GM13977 (cell line): ENCODE data around the gene SCGB2B2.
A peak's percentile ranks its signal among the peaks of the same experiment; 100 is the strongest.
"Not testable (repeated sequence)": the region's sequence is repeated elsewhere in the genome, so short reads cannot be mapped to it uniquely, and the experiment has no call there.

Experiments
- DNase-seq: peaks from one replicate; pipeline ENCODE4 v3.0.0; 2012; ENCODE audit warnings: low spot score
- in situ Hi-C: fragments of 300-500 bp; cut with MboI; formaldehyde crosslinking; loops from one replicate; pipeline ENCODE4 v1.12.0; 2022; ENCODE audit warnings: low sequenced_read_pairs, low pct_unique_long_range_greater_than_20kb, mixed read lengths, inconsistent platforms; ENCODE audit not compliant: unreplicated experiment
- TF ChIP-seq, protein P1 (sequence below): IDR thresholded peaks from 2 replicates; pipeline ENCODE4 v1.5.1; 2012; ENCODE audit warnings: mild to moderate bottlenecking, control low read depth; ENCODE audit not compliant: insufficient read depth; ENCODE audit errors: extremely low read depth, missing control alignments

The SCGB2B2 gene

DNA sequence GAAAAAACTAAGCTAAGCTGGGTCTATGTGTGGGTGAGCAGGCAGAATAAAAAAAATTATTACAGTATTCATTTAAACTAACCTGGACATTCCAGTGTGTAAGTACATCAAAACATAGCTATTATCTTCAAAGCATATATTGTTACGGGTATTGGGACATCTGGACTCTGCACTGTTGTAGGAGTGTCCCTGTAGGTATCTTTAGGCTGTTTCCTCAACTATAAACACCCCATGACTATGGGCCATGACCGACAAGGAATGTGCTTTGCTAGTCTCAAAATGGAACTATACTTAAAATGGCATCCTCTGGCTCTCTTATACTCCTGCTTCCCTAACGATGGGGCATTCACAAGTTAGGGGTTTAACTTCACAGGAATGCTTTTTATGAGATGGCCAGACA is 3.4 kb downstream of the SCGB2B2 start:
- TF ChIP-seq, protein P1, sequence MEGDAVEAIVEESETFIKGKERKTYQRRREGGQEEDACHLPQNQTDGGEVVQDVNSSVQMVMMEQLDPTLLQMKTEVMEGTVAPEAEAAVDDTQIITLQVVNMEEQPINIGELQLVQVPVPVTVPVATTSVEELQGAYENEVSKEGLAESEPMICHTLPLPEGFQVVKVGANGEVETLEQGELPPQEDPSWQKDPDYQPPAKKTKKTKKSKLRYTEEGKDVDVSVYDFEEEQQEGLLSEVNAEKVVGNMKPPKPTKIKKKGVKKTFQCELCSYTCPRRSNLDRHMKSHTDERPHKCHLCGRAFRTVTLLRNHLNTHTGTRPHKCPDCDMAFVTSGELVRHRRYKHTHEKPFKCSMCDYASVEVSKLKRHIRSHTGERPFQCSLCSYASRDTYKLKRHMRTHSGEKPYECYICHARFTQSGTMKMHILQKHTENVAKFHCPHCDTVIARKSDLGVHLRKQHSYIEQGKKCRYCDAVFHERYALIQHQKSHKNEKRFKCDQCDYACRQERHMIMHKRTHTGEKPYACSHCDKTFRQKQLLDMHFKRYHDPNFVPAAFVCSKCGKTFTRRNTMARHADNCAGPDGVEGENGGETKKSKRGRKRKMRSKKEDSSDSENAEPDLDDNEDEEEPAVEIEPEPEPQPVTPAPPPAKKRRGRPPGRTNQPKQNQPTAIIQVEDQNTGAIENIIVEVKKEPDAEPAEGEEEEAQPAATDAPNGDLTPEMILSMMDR, result no peak
- no peak for DNase-seq
- in situ Hi-C loops, result no loop called here

DNA sequence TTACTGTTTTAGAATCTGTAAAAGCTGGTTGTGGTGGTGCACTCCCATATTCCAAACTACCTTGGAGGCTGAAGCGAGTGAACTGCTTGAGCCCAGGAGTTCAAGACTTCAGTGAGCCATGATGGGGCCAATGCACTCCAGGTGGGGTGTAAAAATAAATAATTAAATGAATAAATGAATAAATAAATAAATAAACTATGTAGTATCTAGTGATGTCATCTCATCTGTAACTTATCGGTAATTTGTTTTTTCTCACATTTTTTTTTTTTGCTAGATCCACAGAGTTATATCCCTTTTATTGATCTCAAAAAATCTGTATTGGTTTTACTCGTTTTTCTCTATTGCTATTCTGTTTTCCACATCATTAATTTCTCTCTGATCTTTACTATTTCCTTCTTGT is 5.0 kb downstream of the SCGB2B2 start:
- in situ Hi-C loops, result no loop called here
- TF ChIP-seq, protein P1, result no peak
- no peak for DNase-seq

DNA sequence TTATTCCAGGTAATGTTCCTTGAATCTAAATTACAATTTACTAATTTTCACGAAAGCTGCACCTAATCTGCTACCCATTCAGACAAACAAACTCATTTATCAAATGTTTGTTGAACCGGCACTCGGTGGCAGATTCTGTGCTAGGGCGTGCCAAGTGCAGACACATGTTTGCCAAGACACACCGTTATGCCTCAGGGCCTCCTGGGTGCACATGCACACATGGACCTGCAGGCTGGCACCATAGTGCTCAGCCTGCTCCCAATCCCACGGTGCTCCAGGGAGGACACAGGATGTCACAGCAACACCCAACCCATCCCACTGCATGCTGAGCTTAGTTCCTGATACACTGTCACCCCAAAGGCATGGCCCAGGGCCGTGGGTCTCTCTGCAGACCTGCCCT is 7.7 kb downstream of the SCGB2B2 start:
- TF ChIP-seq, protein P1, result no peak
- no peak for DNase-seq
- in situ Hi-C loops, result no loop called here

DNA sequence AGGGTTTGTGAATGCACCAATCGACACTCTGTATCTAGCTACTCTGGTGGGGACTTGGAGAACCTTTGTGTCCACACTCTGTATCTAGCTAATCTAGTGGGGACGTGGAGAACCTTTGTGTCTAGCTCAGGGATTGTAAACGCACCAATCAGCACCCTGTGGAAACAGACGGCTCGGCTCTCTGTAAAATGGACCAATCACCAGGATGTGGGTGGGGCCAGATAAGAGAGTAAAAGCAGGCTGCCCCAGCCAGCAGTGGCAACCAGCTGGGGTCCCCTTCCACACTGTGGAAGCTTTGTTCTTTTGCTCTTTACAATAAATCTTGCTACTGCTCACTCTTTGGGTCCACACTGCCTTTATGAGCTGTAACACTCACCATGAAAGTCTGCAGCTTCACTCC is 8.3 kb downstream of the SCGB2B2 start:
- DNase-seq, in situ Hi-C loops: not testable (repeated sequence)

DNA sequence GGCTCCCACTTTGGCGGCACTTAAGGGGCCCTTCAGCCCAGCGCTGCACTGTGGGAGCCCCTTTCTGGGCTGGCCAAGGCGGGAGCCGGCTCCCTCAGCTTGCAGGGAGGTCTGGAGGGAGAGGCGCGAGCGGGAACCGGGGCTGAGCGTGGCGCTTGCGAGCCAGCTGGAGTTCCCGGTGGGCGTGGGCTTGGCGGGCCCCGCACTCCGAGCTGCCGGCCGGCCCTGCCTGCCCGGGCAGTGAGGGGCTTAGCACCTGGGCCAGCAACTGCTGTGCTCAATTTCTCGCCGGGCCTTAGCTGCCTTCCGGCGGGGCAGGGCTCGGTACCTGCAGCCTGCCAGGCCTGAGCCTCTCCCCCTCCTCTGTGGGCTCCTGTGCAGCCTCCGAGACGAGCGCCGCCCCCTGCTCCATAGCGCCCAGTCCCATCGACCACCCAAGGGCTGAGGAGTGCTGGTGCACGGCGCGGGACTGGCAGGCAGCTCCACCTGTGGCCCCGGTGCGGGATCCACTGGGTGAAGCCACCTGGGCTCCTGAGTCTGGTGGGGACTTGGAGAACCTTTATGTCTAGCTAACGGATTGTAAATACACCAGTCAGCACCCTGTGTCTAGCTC is 8.8 kb downstream of the SCGB2B2 start:
- DNase-seq, in situ Hi-C loops: not testable (repeated sequence)

DNA sequence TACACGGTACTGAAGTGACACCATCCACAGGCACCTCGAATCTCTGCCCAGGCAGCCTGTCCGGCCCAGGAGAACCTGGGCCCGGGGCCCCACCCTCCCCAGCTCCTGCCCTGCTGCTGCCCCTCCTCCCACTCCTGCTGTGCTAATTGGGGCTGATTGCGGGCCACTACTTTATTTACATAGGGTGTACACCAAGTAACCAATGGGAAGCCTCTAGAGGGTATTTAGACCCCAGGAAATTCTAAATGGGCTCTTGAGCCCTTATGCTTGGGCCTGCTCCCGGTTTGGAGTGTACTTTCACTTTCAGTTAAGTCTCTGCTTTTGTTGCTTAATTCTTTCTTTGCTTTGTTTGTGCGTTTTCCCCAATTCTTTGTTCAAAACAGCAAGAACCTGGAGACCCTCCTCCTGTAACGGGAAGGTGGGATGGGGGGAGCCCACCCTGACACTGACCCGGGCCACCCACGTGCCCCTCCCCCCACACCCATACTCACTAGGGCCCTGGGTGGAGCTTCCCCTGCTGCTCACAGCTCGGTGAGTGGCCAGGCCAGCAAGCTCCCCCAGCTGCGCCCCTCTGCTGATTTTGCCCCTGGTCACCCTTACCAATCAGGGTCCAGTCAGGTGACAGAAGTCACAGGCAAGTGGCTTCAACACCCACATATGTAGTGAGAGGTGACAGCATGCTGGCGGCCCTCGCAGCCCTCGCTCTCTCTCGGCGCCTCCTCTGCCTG is 9.4 kb downstream of the SCGB2B2 start:
- peak; percentile 15 for DNase-seq
- in situ Hi-C loops, result no loop called here

DNA sequence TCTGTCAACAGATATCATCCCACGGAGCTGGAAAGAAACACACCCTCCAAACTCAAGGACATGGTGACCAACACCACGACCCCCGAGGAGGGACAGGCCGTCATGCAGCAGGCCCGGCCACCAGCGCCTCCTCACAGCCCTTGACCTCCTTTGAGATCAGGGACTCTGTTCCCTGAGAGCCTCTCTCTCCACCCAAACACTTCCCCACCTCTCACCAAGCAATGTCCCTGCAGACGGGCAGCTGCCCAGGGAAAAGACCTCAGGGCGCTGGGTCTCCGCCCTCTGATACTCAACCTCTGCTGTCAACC is 10.0 kb downstream of the SCGB2B2 start:
- TF ChIP-seq, protein P1, result no peak
- in situ Hi-C loops, result no loop called here
- no peak for DNase-seq

More for the DNA sequence above, 9.4 kb downstream of the SCGB2B2 start:
- TF ChIP-seq, protein P1, result no peak
